NCI-H2107 (cell line): Measurements from ENCODE around the gene CHEK2.
"Not testable (repeated sequence)": the region's sequence is repeated elsewhere in the genome, so short reads cannot be mapped to it uniquely, and the experiment has no call there.

ENCODE experiments used
- DNase-seq: peaks from one replicate; lab custom pipeline; 2025; lab: John Stamatoyannopoulos, UW

Gene CHEK2

GRCh38 chr22:28741785-28742561 is at the start of gene CHEK2, which contains the start of gene HSCB:
Gene CHEK2, minus strand, starts transcription at chr22:28741820. Its CDS starts 7,099 bp downstream, at chr22:28734721.
Gene HSCB, plus strand, starts transcription at chr22:28742039. Its CDS starts 57 bp downstream, at chr22:28742096.
- peak; percentile 80 for DNase-seq

- DNase-seq, result no peak
Measured at GRCh38 chr22:28791124-28791523, 49.5 kb upstream of the CHEK2 start.

DNA sequence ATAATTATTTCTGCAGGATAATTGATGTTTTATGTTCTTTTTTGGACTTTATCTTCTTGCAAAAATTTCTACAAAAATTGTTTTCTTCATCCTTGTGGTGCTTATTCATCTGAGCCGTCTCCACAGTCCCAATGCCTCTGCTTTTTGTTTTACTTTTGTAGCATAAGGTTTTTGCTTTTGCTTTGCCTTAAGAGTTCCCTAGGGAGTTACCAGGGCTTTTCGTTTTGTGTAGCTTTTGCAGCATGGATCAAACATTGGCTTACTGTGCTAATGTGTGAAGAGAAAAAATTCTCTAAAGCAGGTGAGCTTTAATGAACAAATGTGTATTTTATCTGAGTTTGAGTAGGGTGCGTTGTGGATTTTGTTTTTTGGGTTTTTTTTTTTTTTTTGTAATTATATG is 47.0 kb upstream of the CHEK2 start:
- no peak for DNase-seq

DNA sequence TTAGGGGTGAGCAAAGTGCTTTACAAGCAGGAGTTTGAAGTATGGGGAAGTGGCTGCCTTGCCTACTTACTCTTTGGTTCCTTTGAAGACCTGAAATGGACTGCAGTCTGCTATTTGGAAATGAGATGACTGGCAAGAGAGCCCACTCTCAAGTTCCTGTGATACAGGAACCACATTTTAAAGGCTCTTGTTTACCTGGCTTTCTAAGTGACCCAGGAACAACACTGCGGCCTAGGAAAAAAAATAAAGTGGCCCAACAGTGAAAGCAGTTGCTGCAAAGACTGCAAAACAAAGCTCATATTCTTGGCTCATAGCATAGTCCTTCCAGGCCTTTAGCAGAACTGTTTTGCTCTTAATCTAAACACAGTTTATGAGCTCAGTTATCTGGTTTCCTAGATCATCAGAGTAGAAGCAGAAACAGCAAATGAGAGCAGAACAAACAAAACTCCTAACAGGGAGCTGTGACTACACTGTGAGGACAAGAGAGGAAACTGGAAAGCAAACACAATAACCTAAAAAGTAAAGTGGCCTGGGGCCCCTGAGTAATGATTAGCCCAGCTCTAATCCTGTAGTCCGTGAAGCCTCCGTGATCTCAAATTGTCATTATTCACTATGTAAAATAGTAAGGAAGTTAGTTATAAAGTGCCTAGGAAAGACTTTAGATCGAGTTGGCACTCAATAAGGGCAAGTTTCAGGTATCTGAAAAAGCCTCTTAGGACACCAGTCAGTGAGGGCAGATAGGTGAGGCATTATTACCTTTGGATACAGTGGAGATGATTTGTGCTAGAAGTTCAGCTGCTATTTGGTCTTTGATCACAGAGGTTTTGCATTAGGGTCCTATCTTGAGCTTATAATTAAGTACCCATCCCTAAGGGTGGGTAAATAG is 42.4 kb upstream of the CHEK2 start:
- no peak for DNase-seq

GRCh38 chr22:28780296-28780695 is 38.7 kb upstream of the CHEK2 start:
- no peak for DNase-seq

DNA sequence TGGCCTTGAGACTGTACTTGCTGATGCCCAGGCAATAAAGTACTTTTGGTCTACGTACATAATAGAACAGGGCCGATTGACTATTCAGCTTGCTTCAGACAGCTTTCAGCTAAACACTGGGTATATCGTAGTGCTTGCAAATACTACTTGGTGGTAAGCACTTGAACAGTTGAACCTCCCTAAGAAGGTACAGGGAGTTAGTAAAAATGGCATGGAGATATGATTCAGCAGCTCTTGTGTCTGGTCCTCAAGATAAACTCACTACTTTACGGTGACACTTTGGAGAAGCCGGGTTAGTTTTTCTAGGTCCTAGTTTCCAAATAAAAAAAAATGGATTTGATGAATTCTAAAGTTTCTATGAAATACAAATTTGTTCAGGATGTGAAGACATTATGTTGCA is 38.2 kb upstream of the CHEK2 start:
- no peak for DNase-seq

DNA sequence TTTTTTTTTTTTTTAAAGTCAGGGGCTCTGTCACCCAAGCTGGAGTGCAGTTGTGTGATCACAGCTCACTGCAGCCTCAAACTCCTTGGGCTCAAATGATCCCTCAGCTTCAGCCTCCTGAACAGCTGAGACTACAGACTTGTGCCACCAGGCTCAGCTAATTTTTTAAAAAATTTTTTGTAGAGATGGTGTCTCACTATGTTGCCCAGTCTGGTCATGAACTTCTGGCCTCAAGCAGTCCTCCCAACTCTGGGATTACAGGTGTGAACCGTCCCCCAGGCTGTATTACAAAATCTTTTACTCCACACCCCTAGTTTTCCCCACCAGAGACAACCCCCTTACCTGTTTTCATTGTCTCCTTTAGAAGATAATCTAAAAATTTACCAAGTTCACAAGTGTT is 32.8 kb upstream of the CHEK2 start:
- DNase-seq, result no peak

- DNase-seq, result no peak
Measured at GRCh38 chr22:28773461-28773867, 31.8 kb upstream of the CHEK2 start.

- DNase-seq, result peak; percentile 53
Measured at GRCh38 chr22:28772633-28773460, 31.2 kb upstream of the CHEK2 start, which contains the start of gene CCDC117. Gene CCDC117, plus strand, starts transcription at chr22:28772695. Its CDS starts 155 bp downstream, at chr22:28772850.

- no peak for DNase-seq
Measured at GRCh38 chr22:28771195-28771791, 29.7 kb upstream of the CHEK2 start.

GRCh38 chr22:28769394-28770085 is 27.9 kb upstream of the CHEK2 start:
- DNase-seq, result no peak

GRCh38 chr22:28768701-28769393 is 27.2 kb upstream of the CHEK2 start:
- no peak for DNase-seq

DNA sequence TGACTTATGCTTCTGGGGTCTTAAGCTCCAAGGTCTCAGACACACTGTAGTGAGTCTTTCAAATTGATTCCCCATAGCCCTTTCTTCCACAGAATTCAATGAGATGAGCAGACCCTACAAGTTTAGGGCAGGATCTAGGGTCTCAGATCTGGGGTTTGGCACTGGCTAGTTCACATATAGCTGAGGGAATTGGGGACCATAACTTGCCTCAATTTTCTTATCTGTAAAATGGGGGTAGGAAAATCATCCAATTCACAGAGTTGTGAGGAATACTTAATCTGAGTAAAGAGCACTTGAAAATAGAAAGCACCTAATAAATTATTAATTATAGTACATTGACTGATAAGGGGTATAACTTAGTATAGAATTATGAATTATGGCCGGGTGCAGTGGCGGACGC is 25.0 kb upstream of the CHEK2 start:
- DNase-seq, result no peak

DNA sequence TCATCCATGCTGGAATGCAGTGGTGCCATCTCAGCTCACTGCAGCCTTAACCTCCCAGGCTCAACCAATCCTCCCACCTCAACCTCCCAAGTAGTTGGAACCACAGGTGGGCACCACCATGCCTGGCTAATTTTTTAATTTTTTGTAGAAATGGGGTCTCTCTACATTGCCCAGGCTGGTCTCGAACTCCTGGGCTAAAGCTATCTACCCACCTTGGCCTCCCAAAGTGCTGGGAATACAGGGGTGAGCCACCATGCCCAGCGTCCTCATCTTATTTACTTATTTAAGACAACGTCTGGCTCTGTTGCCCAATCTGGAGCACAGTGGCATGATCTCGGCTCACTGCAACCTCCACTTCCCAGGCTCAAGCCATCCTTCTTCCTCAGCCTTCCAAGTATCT is 20.4 kb upstream of the CHEK2 start:
- DNase-seq, result not testable (repeated sequence)

- no peak for DNase-seq
Measured at GRCh38 chr22:28761449-28761755, 19.8 kb upstream of the CHEK2 start.

DNA sequence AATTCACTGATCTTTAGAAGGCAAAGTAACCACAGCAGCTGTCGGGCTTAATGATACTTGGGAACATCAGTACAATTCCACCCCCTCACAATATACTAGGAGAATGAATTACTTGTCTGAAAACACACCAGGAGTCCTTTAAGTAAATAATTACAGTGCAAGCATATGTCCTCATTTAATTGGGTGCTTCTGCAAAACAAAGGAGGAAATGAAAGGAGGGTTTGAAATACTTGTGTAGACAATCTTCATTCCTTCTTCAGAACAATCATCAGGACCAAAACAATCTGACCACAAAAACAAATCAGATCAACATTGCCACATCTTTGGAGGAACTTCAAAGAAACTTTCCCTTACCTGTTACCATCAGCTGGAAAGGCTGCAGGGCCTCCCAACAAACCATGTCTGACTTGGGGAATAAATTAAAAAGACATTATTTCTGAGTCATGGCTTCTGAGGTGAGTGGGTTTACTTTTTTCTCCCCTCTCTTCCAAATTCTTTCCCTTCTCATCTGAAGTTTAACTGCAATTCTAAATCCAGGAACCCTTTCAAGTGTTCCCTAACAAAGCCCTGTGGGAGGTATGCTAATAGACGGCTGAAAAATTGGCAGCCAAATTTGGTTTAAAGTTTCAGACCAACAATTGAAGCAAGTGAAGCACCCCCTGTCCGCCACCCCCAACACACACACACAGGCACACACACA is 18.4 kb upstream of the CHEK2 start:
- DNase-seq, result no peak

GRCh38 chr22:28754512-28754911 is 12.9 kb upstream of the CHEK2 start:
- not testable (repeated sequence) for DNase-seq

DNA sequence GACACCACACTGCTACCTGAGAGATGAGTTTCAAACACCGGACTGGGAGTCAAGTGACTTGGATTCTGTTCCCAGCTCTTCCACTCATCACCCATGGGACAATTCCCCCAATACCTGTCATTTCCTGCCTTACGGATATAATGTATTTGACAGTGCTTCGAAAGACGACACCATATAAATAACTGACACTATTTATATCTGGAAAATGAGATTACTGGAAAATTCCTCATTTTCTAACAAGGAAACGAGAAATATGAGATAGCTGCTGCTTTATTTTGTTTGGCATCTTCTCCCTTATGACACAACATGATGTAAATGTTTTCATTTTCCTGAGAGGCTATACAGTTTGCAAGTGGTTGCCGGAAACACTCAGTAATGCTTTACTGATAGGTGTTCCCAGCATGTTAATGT is 8.9 kb upstream of the CHEK2 start:
- DNase-seq, result no peak

DNA sequence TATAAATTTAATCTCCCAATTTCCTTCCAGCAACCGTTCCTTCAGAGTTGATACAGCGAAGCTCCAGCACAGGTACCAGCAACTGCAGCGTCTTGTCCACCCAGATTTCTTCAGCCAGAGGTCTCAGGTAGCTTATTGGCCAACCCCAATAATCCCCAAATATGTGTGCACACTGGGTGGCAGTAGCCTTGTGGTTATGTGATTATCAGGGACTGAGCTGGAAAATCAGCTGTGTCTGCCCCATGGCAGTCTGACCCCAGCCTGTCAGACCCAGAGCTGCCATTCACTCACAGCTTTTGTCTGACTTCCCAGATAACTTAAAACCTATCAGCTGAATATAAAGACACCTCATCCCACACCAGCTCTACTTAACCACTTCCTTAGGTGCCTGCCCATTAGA is 2.2 kb upstream of the CHEK2 start:
- no peak for DNase-seq

DNA sequence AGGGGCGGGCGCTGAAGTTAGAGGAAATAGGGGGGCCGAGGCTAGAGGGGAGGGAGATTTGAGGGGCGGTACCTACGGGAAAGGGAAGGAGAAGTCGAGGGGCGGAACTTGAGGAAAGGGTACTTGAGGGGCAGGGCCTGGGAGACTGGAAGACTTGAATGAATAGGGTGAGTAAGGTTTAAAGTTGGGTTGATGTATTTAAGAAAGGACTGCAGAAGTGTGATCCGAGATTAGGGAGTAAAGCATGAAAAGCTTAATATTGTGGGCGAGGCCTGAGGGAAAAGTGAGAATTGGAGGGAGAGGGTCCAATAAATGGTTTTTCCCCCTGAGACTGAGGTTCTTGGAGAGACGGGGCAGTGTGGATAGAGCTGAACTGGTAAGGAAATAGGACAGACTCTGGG is 942 bp upstream of the CHEK2 start:
- no peak for DNase-seq
